GM23338 (cell line): ENCODE data around the gene PBX3.

Source experiments
- CREB1 ChIP-seq: fragments of 250-450 bp; sonication (Bioruptor Pico); IDR thresholded peaks from 2 replicates; pipeline ENCODE4 v1.5.0; 2020; ENCODE audit warnings: low read depth, mild to moderate bottlenecking, moderate library complexity
- CTCF ChIP-seq, 2 experiments: fragments of 200-600 bp in 1 of 2; sonication (generic) in 1 of 2; conservative IDR thresholded peaks; 2 replicates each; pipeline versions ENCODE4 v1.5.1 to v1.6.1; 2016 to 2017; ENCODE audit warnings: antibody characterized with exemption in 2 of 2, low read depth in 2 of 2, mild to moderate bottlenecking in 2 of 2, moderate library complexity in 1 of 2
- EZH2 ChIP-seq: fragments of 200-600 bp; sonication (generic); IDR thresholded peaks from one replicate; pipeline ENCODE4 v1.8.0; 2017; ENCODE audit warnings: antibody characterized with exemption, mild to moderate bottlenecking, low read depth; ENCODE audit not compliant: unreplicated experiment
- EZH2phosphoT487 ChIP-seq: fragments of 200-600 bp; sonication (generic); IDR thresholded peaks from one replicate; pipeline ENCODE4 v1.8.1; 2018; ENCODE audit warnings: antibody characterized with exemption; ENCODE audit not compliant: unreplicated experiment
- JUNB ChIP-seq: IDR thresholded peaks from one replicate; pipeline ENCODE4 v1.6.1; 2016; ENCODE audit warnings: antibody characterized with exemption; ENCODE audit not compliant: unreplicated experiment
- NANOG ChIP-seq: IDR thresholded peaks from 2 replicates; pipeline ENCODE4 v1.6.1; 2016; ENCODE audit warnings: antibody characterized with exemption, borderline replicate concordance
- POLR2AphosphoS5 ChIP-seq: IDR thresholded peaks from 2 replicates; pipeline ENCODE4 v1.6.1; 2016; ENCODE audit warnings: antibody characterized with exemption, low read depth
- STAT1 ChIP-seq: IDR thresholded peaks from one replicate; pipeline ENCODE4 v1.6.1; 2016; ENCODE audit warnings: antibody characterized with exemption; ENCODE audit not compliant: unreplicated experiment
- ZNF114 ChIP-seq: fragments of 250-450 bp; sonication (Bioruptor Pico); IDR thresholded peaks from 2 replicates; pipeline ENCODE4 v1.5.0; 2020; ENCODE audit warnings: mild to moderate bottlenecking, moderate library complexity
- ZNF331 ChIP-seq: fragments of 250-450 bp; sonication (Bioruptor Pico); IDR thresholded peaks from 2 replicates; pipeline ENCODE4 v1.5.0; 2020; ENCODE audit warnings: low read depth, mild to moderate bottlenecking, moderate library complexity
- TF ChIP-seq, protein P1 (sequence below): IDR thresholded peaks from one replicate; pipeline ENCODE4 v1.6.1; 2018; ENCODE audit warnings: antibody characterized with exemption; ENCODE audit not compliant: unreplicated experiment
- TF ChIP-seq, protein P2 (sequence below): IDR thresholded peaks from 2 replicates; pipeline ENCODE4 v1.6.1; 2016; ENCODE audit warnings: antibody characterized with exemption
- TF ChIP-seq, protein P3 (sequence below): fragments of 250-450 bp; sonication (Bioruptor Pico); IDR thresholded peaks from 2 replicates; pipeline ENCODE4 v1.5.0; 2020; ENCODE audit warnings: mild to moderate bottlenecking, moderate library complexity

DNA sequence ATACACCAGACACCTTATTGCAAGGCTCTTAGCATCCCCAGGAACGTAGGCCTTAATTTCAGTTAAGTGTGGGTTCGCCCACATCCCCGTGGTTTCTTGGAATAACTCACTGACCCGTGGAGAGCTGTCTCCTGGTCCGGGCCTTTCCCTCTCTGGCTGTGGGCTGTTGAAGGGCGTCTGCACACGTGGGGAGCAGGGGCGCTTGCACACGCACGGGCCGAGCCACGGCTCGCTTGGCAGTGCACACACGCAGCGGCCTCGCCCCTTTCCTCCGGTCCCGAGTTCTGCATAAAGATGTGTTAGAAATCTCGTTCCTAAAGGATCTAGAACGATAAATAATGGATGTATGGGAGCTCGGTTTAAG lies 141.9 kb downstream of the PBX3 start:
- TF ChIP-seq CTCF (conservative IDR thresholded peaks at IDR 0.05; ENCODE audit: low read depth in 2 of 2) (no peak), EZH2 (no peak), EZH2phosphoT487 (no peak), POLR2AphosphoS5 (no peak), STAT1 (no peak), JUNB (no peak), CREB1 (CRISPR knock-in tag) (no peak), ZNF331 (CRISPR knock-in tag) (no peak), ZNF114 (CRISPR knock-in tag) (no peak), NANOG (no peak)
- TF ChIP-seq, protein P1, sequence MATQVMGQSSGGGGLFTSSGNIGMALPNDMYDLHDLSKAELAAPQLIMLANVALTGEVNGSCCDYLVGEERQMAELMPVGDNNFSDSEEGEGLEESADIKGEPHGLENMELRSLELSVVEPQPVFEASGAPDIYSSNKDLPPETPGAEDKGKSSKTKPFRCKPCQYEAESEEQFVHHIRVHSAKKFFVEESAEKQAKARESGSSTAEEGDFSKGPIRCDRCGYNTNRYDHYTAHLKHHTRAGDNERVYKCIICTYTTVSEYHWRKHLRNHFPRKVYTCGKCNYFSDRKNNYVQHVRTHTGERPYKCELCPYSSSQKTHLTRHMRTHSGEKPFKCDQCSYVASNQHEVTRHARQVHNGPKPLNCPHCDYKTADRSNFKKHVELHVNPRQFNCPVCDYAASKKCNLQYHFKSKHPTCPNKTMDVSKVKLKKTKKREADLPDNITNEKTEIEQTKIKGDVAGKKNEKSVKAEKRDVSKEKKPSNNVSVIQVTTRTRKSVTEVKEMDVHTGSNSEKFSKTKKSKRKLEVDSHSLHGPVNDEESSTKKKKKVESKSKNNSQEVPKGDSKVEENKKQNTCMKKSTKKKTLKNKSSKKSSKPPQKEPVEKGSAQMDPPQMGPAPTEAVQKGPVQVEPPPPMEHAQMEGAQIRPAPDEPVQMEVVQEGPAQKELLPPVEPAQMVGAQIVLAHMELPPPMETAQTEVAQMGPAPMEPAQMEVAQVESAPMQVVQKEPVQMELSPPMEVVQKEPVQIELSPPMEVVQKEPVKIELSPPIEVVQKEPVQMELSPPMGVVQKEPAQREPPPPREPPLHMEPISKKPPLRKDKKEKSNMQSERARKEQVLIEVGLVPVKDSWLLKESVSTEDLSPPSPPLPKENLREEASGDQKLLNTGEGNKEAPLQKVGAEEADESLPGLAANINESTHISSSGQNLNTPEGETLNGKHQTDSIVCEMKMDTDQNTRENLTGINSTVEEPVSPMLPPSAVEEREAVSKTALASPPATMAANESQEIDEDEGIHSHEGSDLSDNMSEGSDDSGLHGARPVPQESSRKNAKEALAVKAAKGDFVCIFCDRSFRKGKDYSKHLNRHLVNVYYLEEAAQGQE: no peak
- TF ChIP-seq, protein P2, sequence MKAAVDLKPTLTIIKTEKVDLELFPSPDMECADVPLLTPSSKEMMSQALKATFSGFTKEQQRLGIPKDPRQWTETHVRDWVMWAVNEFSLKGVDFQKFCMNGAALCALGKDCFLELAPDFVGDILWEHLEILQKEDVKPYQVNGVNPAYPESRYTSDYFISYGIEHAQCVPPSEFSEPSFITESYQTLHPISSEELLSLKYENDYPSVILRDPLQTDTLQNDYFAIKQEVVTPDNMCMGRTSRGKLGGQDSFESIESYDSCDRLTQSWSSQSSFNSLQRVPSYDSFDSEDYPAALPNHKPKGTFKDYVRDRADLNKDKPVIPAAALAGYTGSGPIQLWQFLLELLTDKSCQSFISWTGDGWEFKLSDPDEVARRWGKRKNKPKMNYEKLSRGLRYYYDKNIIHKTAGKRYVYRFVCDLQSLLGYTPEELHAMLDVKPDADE: no peak
- TF ChIP-seq, protein P3, sequence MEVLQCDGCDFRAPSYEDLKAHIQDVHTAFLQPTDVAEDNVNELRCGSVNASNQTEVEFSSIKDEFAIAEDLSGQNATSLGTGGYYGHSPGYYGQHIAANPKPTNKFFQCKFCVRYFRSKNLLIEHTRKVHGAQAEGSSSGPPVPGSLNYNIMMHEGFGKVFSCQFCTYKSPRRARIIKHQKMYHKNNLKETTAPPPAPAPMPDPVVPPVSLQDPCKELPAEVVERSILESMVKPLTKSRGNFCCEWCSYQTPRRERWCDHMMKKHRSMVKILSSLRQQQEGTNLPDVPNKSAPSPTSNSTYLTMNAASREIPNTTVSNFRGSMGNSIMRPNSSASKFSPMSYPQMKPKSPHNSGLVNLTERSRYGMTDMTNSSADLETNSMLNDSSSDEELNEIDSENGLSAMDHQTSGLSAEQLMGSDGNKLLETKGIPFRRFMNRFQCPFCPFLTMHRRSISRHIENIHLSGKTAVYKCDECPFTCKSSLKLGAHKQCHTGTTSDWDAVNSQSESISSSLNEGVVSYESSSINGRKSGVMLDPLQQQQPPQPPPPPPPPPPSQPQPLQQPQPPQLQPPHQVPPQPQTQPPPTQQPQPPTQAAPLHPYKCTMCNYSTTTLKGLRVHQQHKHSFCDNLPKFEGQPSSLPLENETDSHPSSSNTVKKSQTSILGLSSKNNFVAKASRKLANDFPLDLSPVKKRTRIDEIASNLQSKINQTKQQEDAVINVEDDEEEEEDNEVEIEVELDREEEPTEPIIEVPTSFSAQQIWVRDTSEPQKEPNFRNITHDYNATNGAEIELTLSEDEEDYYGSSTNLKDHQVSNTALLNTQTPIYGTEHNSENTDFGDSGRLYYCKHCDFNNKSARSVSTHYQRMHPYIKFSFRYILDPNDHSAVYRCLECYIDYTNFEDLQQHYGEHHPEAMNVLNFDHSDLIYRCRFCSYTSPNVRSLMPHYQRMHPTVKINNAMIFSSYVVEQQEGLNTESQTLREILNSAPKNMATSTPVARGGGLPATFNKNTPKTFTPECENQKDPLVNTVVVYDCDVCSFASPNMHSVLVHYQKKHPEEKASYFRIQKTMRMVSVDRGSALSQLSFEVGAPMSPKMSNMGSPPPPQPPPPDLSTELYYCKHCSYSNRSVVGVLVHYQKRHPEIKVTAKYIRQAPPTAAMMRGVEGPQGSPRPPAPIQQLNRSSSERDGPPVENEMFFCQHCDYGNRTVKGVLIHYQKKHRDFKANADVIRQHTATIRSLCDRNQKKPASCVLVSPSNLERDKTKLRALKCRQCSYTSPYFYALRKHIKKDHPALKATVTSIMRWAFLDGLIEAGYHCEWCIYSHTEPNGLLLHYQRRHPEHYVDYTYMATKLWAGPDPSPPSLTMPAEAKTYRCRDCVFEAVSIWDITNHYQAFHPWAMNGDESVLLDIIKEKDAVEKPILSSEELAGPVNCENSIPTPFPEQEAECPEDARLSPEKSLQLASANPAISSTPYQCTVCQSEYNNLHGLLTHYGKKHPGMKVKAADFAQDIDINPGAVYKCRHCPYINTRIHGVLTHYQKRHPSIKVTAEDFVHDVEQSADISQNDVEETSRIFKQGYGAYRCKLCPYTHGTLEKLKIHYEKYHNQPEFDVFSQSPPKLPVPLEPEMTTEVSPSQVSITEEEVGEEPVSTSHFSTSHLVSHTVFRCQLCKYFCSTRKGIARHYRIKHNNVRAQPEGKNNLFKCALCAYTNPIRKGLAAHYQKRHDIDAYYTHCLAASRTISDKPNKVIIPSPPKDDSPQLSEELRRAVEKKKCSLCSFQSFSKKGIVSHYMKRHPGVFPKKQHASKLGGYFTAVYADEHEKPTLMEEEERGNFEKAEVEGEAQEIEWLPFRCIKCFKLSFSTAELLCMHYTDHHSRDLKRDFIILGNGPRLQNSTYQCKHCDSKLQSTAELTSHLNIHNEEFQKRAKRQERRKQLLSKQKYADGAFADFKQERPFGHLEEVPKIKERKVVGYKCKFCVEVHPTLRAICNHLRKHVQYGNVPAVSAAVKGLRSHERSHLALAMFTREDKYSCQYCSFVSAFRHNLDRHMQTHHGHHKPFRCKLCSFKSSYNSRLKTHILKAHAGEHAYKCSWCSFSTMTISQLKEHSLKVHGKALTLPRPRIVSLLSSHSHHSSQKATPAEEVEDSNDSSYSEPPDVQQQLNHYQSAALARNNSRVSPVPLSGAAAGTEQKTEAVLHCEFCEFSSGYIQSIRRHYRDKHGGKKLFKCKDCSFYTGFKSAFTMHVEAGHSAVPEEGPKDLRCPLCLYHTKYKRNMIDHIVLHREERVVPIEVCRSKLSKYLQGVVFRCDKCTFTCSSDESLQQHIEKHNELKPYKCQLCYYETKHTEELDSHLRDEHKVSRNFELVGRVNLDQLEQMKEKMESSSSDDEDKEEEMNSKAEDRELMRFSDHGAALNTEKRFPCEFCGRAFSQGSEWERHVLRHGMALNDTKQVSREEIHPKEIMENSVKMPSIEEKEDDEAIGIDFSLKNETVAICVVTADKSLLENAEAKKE: no peak
